HEK293 (cell line): ENCODE data around the gene HEBP2.

ENCODE experiments used
- CTCF ChIA-PET: fragments of 350-600 bp; formaldehyde crosslinking; extraction: SDS; loops from one replicate; lab custom pipeline; 2021; ENCODE audit warnings: antibody characterized with exemption; lab: Yijun Ruan, JAX
- POLR2A ChIA-PET: fragments of 300-600 bp; formaldehyde crosslinking; extraction: SDS; loops from one replicate; lab custom pipeline; 2020; ENCODE audit warnings: antibody characterized with exemption, inconsistent platforms; lab: Yijun Ruan, JAX
- H3K27ac ChIP-seq: fragments of 200-500 bp; sonication (Bioruptor generic); 2 replicates; pipeline ENCODE4 v1.5.1; 2014; ENCODE audit warnings: low read depth, low read length, control low read depth, inconsistent platforms; ENCODE audit errors: extremely low read depth
- H3K36me3 ChIP-seq, 2 experiments: fragments of 200-500 bp in 1 of 2; sonication (Bioruptor generic) in 1 of 2; 1 replicate in 1 of 2; 2 replicates in 1 of 2; pipeline ENCODE4 v1.5.1; 2014 to 2017; ENCODE audit warnings: inconsistent platforms in 2 of 2, low read length in 2 of 2; ENCODE audit not compliant: control insufficient read depth in 2 of 2, insufficient read depth in 1 of 2
- H3K4me1 ChIP-seq: fragments of 200-500 bp; sonication (Bioruptor generic); 2 replicates; pipeline ENCODE4 v1.5.1; 2014; ENCODE audit warnings: mild to moderate bottlenecking, low read length, inconsistent platforms; ENCODE audit not compliant: control insufficient read depth, insufficient read depth
- H3K4me3 ChIP-seq: 2 replicates; pipeline ENCODE4 v1.5.1; 2011; ENCODE audit warnings: low read depth, mild to moderate bottlenecking, control low read depth, low read length, moderate library complexity
- H3K9me3 ChIP-seq: fragments of 200-500 bp; sonication (Bioruptor generic); 2 replicates; pipeline ENCODE4 v1.5.1; 2014; ENCODE audit warnings: low read depth, low read length, inconsistent platforms; ENCODE audit not compliant: control insufficient read depth, insufficient read depth
- BCL11A ChIP-seq: fragments of 450-650 bp; formaldehyde crosslinking; IDR thresholded peaks from 2 replicates; pipeline ENCODE4 v1.5.1; 2016; ENCODE audit warnings: low read depth, missing biosample characterization, missing genetic modification characterization
- GFI1B ChIP-seq: fragments of 450-650 bp; formaldehyde crosslinking; IDR thresholded peaks from 2 replicates; pipeline ENCODE4 v1.5.1; 2016; ENCODE audit warnings: missing biosample characterization, missing genetic modification characterization
- SP7 ChIP-seq: fragments of 450-650 bp; formaldehyde crosslinking; IDR thresholded peaks from 2 replicates; pipeline ENCODE4 v1.5.1; 2016; ENCODE audit warnings: missing biosample characterization, missing genetic modification characterization
- YY1 ChIP-seq: fragments of 450-650 bp; formaldehyde crosslinking; IDR thresholded peaks from 2 replicates; pipeline ENCODE4 v1.5.1; 2018; ENCODE audit warnings: missing biosample characterization, missing genetic modification characterization
- ZBTB8A ChIP-seq: fragments of 450-650 bp; formaldehyde crosslinking; IDR thresholded peaks from 2 replicates; pipeline ENCODE4 v1.5.1; 2016; ENCODE audit warnings: missing biosample characterization, missing genetic modification characterization
- ZNF16 ChIP-seq: fragments of 450-650 bp; formaldehyde crosslinking; IDR thresholded peaks from 2 replicates; pipeline ENCODE4 v1.5.1; 2016; ENCODE audit warnings: low read depth, missing biosample characterization, missing genetic modification characterization
- ZNF2 ChIP-seq: fragments of 450-650 bp; formaldehyde crosslinking; IDR thresholded peaks from 2 replicates; pipeline ENCODE4 v1.5.1; 2016; ENCODE audit warnings: missing biosample characterization, missing genetic modification characterization
- ZNF202 ChIP-seq: fragments of 450-650 bp; formaldehyde crosslinking; IDR thresholded peaks from 2 replicates; pipeline ENCODE4 v1.5.1; 2016; ENCODE audit warnings: missing biosample characterization, missing genetic modification characterization, borderline replicate concordance
- ZNF23 ChIP-seq: fragments of 450-650 bp; formaldehyde crosslinking; IDR thresholded peaks from 2 replicates; pipeline ENCODE4 v1.5.1; 2016; ENCODE audit warnings: missing biosample characterization, missing genetic modification characterization, borderline replicate concordance
- ZNF239 ChIP-seq: fragments of 450-650 bp; formaldehyde crosslinking; IDR thresholded peaks from 2 replicates; pipeline ENCODE4 v1.5.1; 2016; ENCODE audit warnings: missing biosample characterization, missing genetic modification characterization
- ZNF274 ChIP-seq, 2 experiments: fragments of 200-500 bp in 1 of 2; fragments of 450-650 bp in 1 of 2; sonication (Bioruptor generic) in 1 of 2; formaldehyde crosslinking in 1 of 2; IDR thresholded peaks; 2 replicates each; pipeline versions ENCODE4 v1.5.1 to v1.6.1; 2014 to 2016; ENCODE audit warnings: borderline replicate concordance in 1 of 2, inconsistent platforms in 1 of 2, low read length in 1 of 2, missing biosample characterization in 1 of 2, missing genetic modification characterization in 1 of 2
- ZNF311 ChIP-seq: fragments of 450-650 bp; formaldehyde crosslinking; IDR thresholded peaks from 2 replicates; pipeline ENCODE4 v1.5.1; 2017; ENCODE audit warnings: missing biosample characterization, missing genetic modification characterization, borderline replicate concordance
- ZNF341 ChIP-seq: fragments of 450-650 bp; formaldehyde crosslinking; IDR thresholded peaks from 2 replicates; pipeline ENCODE4; 2016; ENCODE audit warnings: low read depth, missing biosample characterization, missing genetic modification characterization
- ZNF37A ChIP-seq: fragments of 450-650 bp; IDR thresholded peaks from 2 replicates; pipeline ENCODE4 v1.5.1; 2018; ENCODE audit warnings: missing biosample characterization, missing genetic modification characterization
- ZNF585B ChIP-seq: fragments of 450-650 bp; formaldehyde crosslinking; IDR thresholded peaks from 2 replicates; pipeline ENCODE4 v1.5.1; 2016; ENCODE audit warnings: missing biosample characterization, missing genetic modification characterization
- ZNF624 ChIP-seq: fragments of 450-650 bp; formaldehyde crosslinking; IDR thresholded peaks from 2 replicates; pipeline ENCODE4 v1.5.1; 2017; ENCODE audit warnings: missing biosample characterization, missing genetic modification characterization
- ZNF670 ChIP-seq: fragments of 450-650 bp; formaldehyde crosslinking; IDR thresholded peaks from 2 replicates; pipeline ENCODE4 v1.5.1; 2016; ENCODE audit warnings: missing biosample characterization, missing genetic modification characterization, low read depth
- ZNF776 ChIP-seq: fragments of 450-650 bp; formaldehyde crosslinking; IDR thresholded peaks from 2 replicates; pipeline ENCODE4 v1.5.0; 2017; ENCODE audit warnings: missing biosample characterization, missing genetic modification characterization, borderline replicate concordance
- ZNF785 ChIP-seq: fragments of 450-650 bp; formaldehyde crosslinking; IDR thresholded peaks from 2 replicates; pipeline ENCODE4 v1.5.1; 2016; ENCODE audit warnings: missing biosample characterization, missing genetic modification characterization
- TF ChIP-seq, protein P1 (sequence below): fragments of 450-650 bp; formaldehyde crosslinking; IDR thresholded peaks from 2 replicates; pipeline ENCODE4 v1.5.1; 2016; ENCODE audit warnings: missing biosample characterization, missing genetic modification characterization
- TF ChIP-seq, protein P2 (sequence below): fragments of 450-650 bp; formaldehyde crosslinking; IDR thresholded peaks from 2 replicates; pipeline ENCODE4 v1.5.1; 2016; ENCODE audit warnings: missing biosample characterization, missing genetic modification characterization, borderline replicate concordance

HEBP2 gene

DNA sequence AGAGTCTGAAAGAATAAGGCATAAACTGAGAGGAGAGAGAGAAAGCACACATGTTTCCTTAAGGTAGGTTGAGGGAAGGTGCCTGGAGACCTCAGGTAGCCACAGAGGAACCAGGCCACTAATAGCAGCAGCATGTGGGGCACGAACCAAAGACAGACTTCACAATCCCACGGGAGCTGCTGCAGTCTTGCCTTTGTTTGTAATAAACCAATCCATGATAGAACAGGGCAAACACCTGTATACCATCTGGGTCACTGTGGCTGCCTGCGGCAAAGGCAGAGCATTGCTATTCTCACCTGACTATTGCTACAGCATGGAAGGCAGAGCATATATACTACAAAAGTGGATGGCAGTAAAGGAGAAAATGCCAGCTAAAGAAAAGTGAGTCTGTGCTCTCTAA, 36.3 kb downstream of the HEBP2 start (continued):
- TF ChIP-seq, protein P1, sequence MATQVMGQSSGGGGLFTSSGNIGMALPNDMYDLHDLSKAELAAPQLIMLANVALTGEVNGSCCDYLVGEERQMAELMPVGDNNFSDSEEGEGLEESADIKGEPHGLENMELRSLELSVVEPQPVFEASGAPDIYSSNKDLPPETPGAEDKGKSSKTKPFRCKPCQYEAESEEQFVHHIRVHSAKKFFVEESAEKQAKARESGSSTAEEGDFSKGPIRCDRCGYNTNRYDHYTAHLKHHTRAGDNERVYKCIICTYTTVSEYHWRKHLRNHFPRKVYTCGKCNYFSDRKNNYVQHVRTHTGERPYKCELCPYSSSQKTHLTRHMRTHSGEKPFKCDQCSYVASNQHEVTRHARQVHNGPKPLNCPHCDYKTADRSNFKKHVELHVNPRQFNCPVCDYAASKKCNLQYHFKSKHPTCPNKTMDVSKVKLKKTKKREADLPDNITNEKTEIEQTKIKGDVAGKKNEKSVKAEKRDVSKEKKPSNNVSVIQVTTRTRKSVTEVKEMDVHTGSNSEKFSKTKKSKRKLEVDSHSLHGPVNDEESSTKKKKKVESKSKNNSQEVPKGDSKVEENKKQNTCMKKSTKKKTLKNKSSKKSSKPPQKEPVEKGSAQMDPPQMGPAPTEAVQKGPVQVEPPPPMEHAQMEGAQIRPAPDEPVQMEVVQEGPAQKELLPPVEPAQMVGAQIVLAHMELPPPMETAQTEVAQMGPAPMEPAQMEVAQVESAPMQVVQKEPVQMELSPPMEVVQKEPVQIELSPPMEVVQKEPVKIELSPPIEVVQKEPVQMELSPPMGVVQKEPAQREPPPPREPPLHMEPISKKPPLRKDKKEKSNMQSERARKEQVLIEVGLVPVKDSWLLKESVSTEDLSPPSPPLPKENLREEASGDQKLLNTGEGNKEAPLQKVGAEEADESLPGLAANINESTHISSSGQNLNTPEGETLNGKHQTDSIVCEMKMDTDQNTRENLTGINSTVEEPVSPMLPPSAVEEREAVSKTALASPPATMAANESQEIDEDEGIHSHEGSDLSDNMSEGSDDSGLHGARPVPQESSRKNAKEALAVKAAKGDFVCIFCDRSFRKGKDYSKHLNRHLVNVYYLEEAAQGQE: no peak
- TF ChIP-seq YY1 (no peak), ZNF785 (tag by site-specific recombination) (no peak), BCL11A (tag by site-specific recombination) (no peak), ZNF624 (tag by site-specific recombination) (no peak)
- TF ChIP-seq, all 188 proteins: peak for 0

DNA sequence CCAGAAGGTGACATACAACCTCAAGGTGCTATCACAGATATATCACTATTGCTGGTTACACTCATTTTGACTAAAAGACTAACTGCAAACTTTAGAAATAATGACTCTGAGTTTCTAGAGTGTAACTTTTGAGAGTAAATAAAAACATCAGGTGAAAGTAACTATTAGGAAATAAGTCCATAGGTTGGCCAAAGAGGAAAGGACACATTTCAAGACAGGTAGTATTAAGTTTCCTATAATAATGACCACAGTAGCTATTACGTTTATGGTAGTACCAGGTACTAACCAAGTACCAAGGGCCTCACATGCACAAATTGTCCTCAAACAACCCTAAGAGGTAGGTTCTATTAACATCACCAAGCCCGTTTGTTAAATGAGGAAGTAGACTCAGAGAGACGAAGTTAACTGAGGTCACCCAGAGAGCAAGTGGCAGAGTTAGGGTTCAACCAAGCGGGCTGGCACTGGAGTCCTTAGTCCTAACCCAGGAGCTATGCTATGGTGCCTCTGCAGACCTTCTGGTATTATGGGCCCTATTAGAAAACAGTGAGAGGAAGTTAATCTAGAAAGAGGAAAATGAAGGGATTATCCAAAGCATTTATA, 36.8 kb downstream of the HEBP2 start:
- CTCF ChIA-PET: interaction anchor here (1.0 to 3.3 kb wide), 4 partner anchors 11 to 67 kb away, joined by 4 to 15 read pairs (median 6); no protein-coding TSS in a partner anchor
- H3K4me3 ChIP-seq: no peak overlapping the region
- H3K36me3 ChIP-seq: peaks cover 0 to 19% of the 10 kb centered on the region in 2 experiments; a peak in 1 of 3 replicates
- H3K4me1 ChIP-seq: no peaks in the 10 kb centered on the region
- H3K9me3 ChIP-seq: no peaks in the 10 kb centered on the region
- TF ChIP-seq ZNF37A (tag by site-specific recombination) (no peak), ZBTB8A (no peak), ZNF202 (tag by site-specific recombination) (no peak), ZNF341 (no peak), ZNF16 (no peak), ZNF311 (tag by site-specific recombination) (no peak), ZNF670 (tag by site-specific recombination) (no peak), ZNF239 (tag by site-specific recombination) (no peak), SP7 (tag by site-specific recombination) (no peak), ZNF23 (tag by site-specific recombination) (no peak), GFI1B (tag by site-specific recombination) (no peak), ZNF585B (tag by site-specific recombination) (no peak), ZNF2 (tag by site-specific recombination) (no peak), ZNF274 (IDR thresholded peaks at IDR 0.05; ENCODE audit: low read length) (no peak), ZNF274 (tag by site-specific recombination; IDR thresholded peaks at IDR 0.05; ENCODE audit: borderline replicate concordance) (no peak), ZNF776 (no peak)
- TF ChIP-seq, protein P2, sequence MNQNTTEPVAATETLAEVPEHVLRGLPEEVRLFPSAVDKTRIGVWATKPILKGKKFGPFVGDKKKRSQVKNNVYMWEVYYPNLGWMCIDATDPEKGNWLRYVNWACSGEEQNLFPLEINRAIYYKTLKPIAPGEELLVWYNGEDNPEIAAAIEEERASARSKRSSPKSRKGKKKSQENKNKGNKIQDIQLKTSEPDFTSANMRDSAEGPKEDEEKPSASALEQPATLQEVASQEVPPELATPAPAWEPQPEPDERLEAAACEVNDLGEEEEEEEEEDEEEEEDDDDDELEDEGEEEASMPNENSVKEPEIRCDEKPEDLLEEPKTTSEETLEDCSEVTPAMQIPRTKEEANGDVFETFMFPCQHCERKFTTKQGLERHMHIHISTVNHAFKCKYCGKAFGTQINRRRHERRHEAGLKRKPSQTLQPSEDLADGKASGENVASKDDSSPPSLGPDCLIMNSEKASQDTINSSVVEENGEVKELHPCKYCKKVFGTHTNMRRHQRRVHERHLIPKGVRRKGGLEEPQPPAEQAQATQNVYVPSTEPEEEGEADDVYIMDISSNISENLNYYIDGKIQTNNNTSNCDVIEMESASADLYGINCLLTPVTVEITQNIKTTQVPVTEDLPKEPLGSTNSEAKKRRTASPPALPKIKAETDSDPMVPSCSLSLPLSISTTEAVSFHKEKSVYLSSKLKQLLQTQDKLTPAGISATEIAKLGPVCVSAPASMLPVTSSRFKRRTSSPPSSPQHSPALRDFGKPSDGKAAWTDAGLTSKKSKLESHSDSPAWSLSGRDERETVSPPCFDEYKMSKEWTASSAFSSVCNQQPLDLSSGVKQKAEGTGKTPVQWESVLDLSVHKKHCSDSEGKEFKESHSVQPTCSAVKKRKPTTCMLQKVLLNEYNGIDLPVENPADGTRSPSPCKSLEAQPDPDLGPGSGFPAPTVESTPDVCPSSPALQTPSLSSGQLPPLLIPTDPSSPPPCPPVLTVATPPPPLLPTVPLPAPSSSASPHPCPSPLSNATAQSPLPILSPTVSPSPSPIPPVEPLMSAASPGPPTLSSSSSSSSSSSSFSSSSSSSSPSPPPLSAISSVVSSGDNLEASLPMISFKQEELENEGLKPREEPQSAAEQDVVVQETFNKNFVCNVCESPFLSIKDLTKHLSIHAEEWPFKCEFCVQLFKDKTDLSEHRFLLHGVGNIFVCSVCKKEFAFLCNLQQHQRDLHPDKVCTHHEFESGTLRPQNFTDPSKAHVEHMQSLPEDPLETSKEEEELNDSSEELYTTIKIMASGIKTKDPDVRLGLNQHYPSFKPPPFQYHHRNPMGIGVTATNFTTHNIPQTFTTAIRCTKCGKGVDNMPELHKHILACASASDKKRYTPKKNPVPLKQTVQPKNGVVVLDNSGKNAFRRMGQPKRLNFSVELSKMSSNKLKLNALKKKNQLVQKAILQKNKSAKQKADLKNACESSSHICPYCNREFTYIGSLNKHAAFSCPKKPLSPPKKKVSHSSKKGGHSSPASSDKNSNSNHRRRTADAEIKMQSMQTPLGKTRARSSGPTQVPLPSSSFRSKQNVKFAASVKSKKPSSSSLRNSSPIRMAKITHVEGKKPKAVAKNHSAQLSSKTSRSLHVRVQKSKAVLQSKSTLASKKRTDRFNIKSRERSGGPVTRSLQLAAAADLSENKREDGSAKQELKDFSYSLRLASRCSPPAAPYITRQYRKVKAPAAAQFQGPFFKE (tag by site-specific recombination): no peak
- TF ChIP-seq, all 188 proteins: peak for 0
- no peak overlapping the region for H3K27ac ChIP-seq
- POLR2A ChIA-PET: no interaction called here
